G401 (cell line): Measurements from ENCODE around the gene ROCK2. TPM values are rescaled to one million over a fixed set of nuclear protein-coding genes. Genes with fewer than 3 reads are reported as not detected.

Source experiments
- DNase-seq: peaks from one replicate; pipeline ENCODE4 v3.0.0-alpha.2; 2015; ENCODE audit warnings: low spot score
- in situ Hi-C: cut with HindIII; loops from 2 replicates; pipeline ENCODE4 v1.10.0; 2016; ENCODE audit warnings: low sequenced_read_pairs, mixed read lengths
- total RNA-seq: library from RNA; depleted of rRNA; stranded (reverse); fragments of >200 nt; shearing (Covaris generic); gene quantifications from 2 replicates; pipeline ENCODE4 v1.2.3, GENCODE V29; 2014

ROCK2 gene
- total RNA-seq, 1 experiment from 2014 or later = 24.0 TPM

GRCh38 chr2:11215407-11215806 is 129.0 kb downstream of the ROCK2 start:
- in situ Hi-C loops = no loop called here
- DNase-seq = no peak

GRCh38 chr2:11214770-11215169 is 129.7 kb downstream of the ROCK2 start:
- no peak for DNase-seq

GRCh38 chr2:11213975-11214374 is 130.5 kb downstream of the ROCK2 start:
- DNase-seq = no peak
- in situ Hi-C loops = no loop called here

More at GRCh38 chr2:11214770-11215169, 129.7 kb downstream of the ROCK2 start:
- in situ Hi-C loops = no loop called here

- in situ Hi-C loops = no loop called here
These were observed 131.3 kb downstream of the ROCK2 start for GRCh38 chr2:11213090-11213638.

GRCh38 chr2:11212645-11213044 is 131.8 kb downstream of the ROCK2 start:
- no peak for DNase-seq
- in situ Hi-C loops = no loop called here

More at GRCh38 chr2:11213090-11213638, 131.3 kb downstream of the ROCK2 start:
- DNase-seq = no peak

- DNase-seq = no peak
- in situ Hi-C loops = no loop called here
These were observed 136.4 kb downstream of the ROCK2 start for GRCh38 chr2:11208083-11208482.

- in situ Hi-C loops = no loop called here
These were observed 141.0 kb downstream of the ROCK2 start for GRCh38 chr2:11203480-11203879.

GRCh38 chr2:11201969-11202368 is 142.5 kb downstream of the ROCK2 start:
- DNase-seq = no peak
- in situ Hi-C loops = no loop called here

More at GRCh38 chr2:11203480-11203879, 141.0 kb downstream of the ROCK2 start:
- no peak for DNase-seq

GRCh38 chr2:11200651-11201050 is 143.8 kb downstream of the ROCK2 start:
- in situ Hi-C loops = no loop called here
- DNase-seq = no peak

- in situ Hi-C loops = no loop called here
- no peak for DNase-seq
These were observed 148.2 kb downstream of the ROCK2 start for GRCh38 chr2:11196246-11196645.

GRCh38 chr2:11187731-11188130 is 156.7 kb downstream of the ROCK2 start:
- in situ Hi-C loops = no loop called here
- DNase-seq = no peak

- in situ Hi-C loops = no loop called here
- no peak for DNase-seq
These were observed 157.3 kb downstream of the ROCK2 start for GRCh38 chr2:11187083-11187619.

GRCh38 chr2:11186145-11186544 is 158.3 kb downstream of the ROCK2 start:
- DNase-seq = no peak
- in situ Hi-C loops = no loop called here

GRCh38 chr2:11182951-11183350 is 161.5 kb downstream of the ROCK2 start:
- in situ Hi-C loops = no loop called here
- no peak for DNase-seq

GRCh38 chr2:11180653-11181052 is 163.8 kb downstream of the ROCK2 start:
- in situ Hi-C loops = no loop called here

GRCh38 chr2:11179899-11180298 is 164.5 kb downstream of the ROCK2 start:
- DNase-seq = no peak
- in situ Hi-C loops = no loop called here

More at GRCh38 chr2:11180653-11181052, 163.8 kb downstream of the ROCK2 start:
- no peak for DNase-seq

GRCh38 chr2:11179196-11179595 is 165.2 kb downstream of the ROCK2 start:
- no peak for DNase-seq
- in situ Hi-C loops = no loop called here

GRCh38 chr2:11177871-11178690 is 166.4 kb downstream of the ROCK2 start:
- peak; percentile 34 for DNase-seq
- in situ Hi-C loops = no loop called here

GRCh38 chr2:11175293-11175795 is 169.1 kb downstream of the ROCK2 start:
- in situ Hi-C loops = no loop called here
- peak; percentile 37 for DNase-seq

GRCh38 chr2:11174222-11174621 is 170.2 kb downstream of the ROCK2 start:
- in situ Hi-C loops = no loop called here
- DNase-seq = no peak
